NCI-H1417 treated with DMSO at 0.1 percent for 48 hours (cell line): ENCODE results near the gene CCDC106.

Experiments
- DNase-seq: peaks from one replicate; lab custom pipeline; 2025; lab: John Stamatoyannopoulos, UW

CCDC106 gene

GRCh38 chr19:55697698-55698097, 49.7 kb downstream of the CCDC106 start:
- DNase-seq, result no peak

GRCh38 chr19:55698256-55698655, 50.2 kb downstream of the CCDC106 start:
- no peak for DNase-seq

GRCh38 chr19:55699221-55699620, 51.2 kb downstream of the CCDC106 start:
- DNase-seq, result no peak

GRCh38 chr19:55700813-55701212, 52.8 kb downstream of the CCDC106 start:
- DNase-seq, result no peak

GRCh38 chr19:55702131-55702627, 54.2 kb downstream of the CCDC106 start:
- no peak for DNase-seq
